K562 (cell line): ENCODE data around the gene PSMA7. TPM values are rescaled to one million over a fixed set of nuclear protein-coding genes. Genes with fewer than 3 reads are reported as not detected.

Experiments
- BRD9 ChIP-seq: fragments of 450-650 bp; IDR thresholded peaks from 2 replicates; pipeline ENCODE4 v1.6.1; 2018; ENCODE audit warnings: low read depth; ENCODE audit not compliant: partially characterized antibody
- CBFA2T3 ChIP-seq: fragments of 450-650 bp; IDR thresholded peaks from 2 replicates; pipeline ENCODE4 v1.6.1; 2017
- COPS2 ChIP-seq: fragments of 450-650 bp; conservative IDR thresholded peaks from 2 replicates; pipeline ENCODE4 v1.6.1; 2016; ENCODE audit warnings: mild to moderate bottlenecking, moderate library complexity
- DPF2 ChIP-seq: fragments of 450-650 bp; IDR thresholded peaks from 2 replicates; pipeline ENCODE4 v1.6.1; 2016
- EWSR1 ChIP-seq: fragments of 450-650 bp; IDR thresholded peaks from 2 replicates; pipeline ENCODE4 v1.6.1; 2018; ENCODE audit warnings: borderline replicate concordance, mild to moderate bottlenecking, low read depth, moderate library complexity; ENCODE audit not compliant: partially characterized antibody
- KDM5B ChIP-seq: fragments of 200-600 bp; sonication (generic); IDR thresholded peaks from 2 replicates; pipeline ENCODE4 v1.6.1; 2012; ENCODE audit warnings: low read depth, mild to moderate bottlenecking, moderate library complexity, low read length, control low read depth, inconsistent platforms; ENCODE audit not compliant: insufficient replicate concordance
- RBM22 ChIP-seq: fragments of 200-400 bp; formaldehyde crosslinking; IDR thresholded peaks from 2 replicates; pipeline ENCODE4 v1.6.1; 2018; ENCODE audit warnings: low read length, low read depth; ENCODE audit not compliant: poor library complexity, severe bottlenecking
- SRSF1 ChIP-seq: fragments of 200-400 bp; formaldehyde crosslinking; IDR thresholded peaks from 2 replicates; pipeline ENCODE4 v1.6.1; 2017; ENCODE audit warnings: mild to moderate bottlenecking, low read depth, low read length, moderate library complexity
- ZC3H4 ChIP-seq: sonication (generic); formaldehyde crosslinking; IDR thresholded peaks from 2 replicates; pipeline ENCODE4 v1.9.0; 2021; ENCODE audit warnings: missing genetic modification reagents, borderline replicate concordance
- ZNF124 ChIP-seq: sonication (generic); formaldehyde crosslinking; IDR thresholded peaks from 2 replicates; pipeline ENCODE4 v1.8.1; 2022; ENCODE audit warnings: missing genetic modification reagents
- ZNF253 ChIP-seq: fragments of 250-450 bp; sonication (Bioruptor Pico); conservative IDR thresholded peaks from 2 replicates; pipeline ENCODE4 v1.6.1; 2021; ENCODE audit warnings: mild to moderate bottlenecking
- ZNF354B ChIP-seq: fragments of 250-450 bp; sonication (Bioruptor Pico); IDR thresholded peaks from 2 replicates; pipeline ENCODE4 v1.4.0; 2020
- polyA plus RNA-seq, 8 experiments: library from polyadenylated mRNA; depleted of rRNA in 4 of 8; stranded (reverse) in 5 of 8; unstranded in 3 of 8; fragments of >200 nt; fragmentation: Nextera tagmentation in 2 of 8; fragmentation: Illumina TruSeq in 1 of 8; extraction: Ambion mirVana in 2 of 8; extraction: Trizol in 1 of 8; gene quantifications; 2 replicates each; pipeline versions ENCODE4 v1.2.1 to v1.2.3, GENCODE V29; 2011 to 2014; ENCODE audit warnings: inconsistent platforms in 1 of 8, missing spikeins in 1 of 8
- total RNA-seq, 7 experiments: library from RNA; depleted of rRNA in 6 of 7; stranded (reverse); fragments of >200 nt in 6 of 7; fragmentation: Illumina TruSeq in 2 of 7; extraction: Trizol in 2 of 7; gene quantifications; 2 replicates each; pipeline versions ENCODE4 v1.2.1 to v1.2.3, GENCODE V29; 2011 to 2021; ENCODE audit warnings: low replicate concordance in 1 of 7
- TF ChIP-seq, protein P1 (sequence below): sonication (generic); formaldehyde crosslinking; IDR thresholded peaks from 2 replicates; pipeline ENCODE4 v1.8.1; 2022; ENCODE audit warnings: missing genetic modification reagents
- TF ChIP-seq, protein P2 (sequence below): sonication (generic); formaldehyde crosslinking; IDR thresholded peaks from 2 replicates; pipeline ENCODE4 v1.8.1; 2023; ENCODE audit warnings: mild to moderate bottlenecking, missing genetic modification reagents
- TF ChIP-seq, protein P3 (sequence below): fragments of 450-650 bp; IDR thresholded peaks from 2 replicates; pipeline ENCODE4 v1.6.1; 2016; ENCODE audit warnings: low read depth, mild to moderate bottlenecking, moderate library complexity
- TF ChIP-seq, protein P4 (sequence below): fragments of 150-350 bp; IDR thresholded peaks from 2 replicates; pipeline ENCODE4 v1.6.1; 2014; ENCODE audit warnings: low read depth, mild to moderate bottlenecking, low read length, borderline replicate concordance
- TF ChIP-seq, protein P5 (sequence below): fragments of 250-450 bp; sonication (Bioruptor Pico); IDR thresholded peaks from 2 replicates; pipeline ENCODE4 v1.4.0; 2020; ENCODE audit warnings: mild to moderate bottlenecking, moderate library complexity, borderline replicate concordance

Gene PSMA7
- total and polyA plus RNA-seq, 9 of the 15 experiments (the other 6 are each of a cell fraction or from before 2014, with no cell fraction given) = 257 to 510 (median 393) TPM

DNA sequence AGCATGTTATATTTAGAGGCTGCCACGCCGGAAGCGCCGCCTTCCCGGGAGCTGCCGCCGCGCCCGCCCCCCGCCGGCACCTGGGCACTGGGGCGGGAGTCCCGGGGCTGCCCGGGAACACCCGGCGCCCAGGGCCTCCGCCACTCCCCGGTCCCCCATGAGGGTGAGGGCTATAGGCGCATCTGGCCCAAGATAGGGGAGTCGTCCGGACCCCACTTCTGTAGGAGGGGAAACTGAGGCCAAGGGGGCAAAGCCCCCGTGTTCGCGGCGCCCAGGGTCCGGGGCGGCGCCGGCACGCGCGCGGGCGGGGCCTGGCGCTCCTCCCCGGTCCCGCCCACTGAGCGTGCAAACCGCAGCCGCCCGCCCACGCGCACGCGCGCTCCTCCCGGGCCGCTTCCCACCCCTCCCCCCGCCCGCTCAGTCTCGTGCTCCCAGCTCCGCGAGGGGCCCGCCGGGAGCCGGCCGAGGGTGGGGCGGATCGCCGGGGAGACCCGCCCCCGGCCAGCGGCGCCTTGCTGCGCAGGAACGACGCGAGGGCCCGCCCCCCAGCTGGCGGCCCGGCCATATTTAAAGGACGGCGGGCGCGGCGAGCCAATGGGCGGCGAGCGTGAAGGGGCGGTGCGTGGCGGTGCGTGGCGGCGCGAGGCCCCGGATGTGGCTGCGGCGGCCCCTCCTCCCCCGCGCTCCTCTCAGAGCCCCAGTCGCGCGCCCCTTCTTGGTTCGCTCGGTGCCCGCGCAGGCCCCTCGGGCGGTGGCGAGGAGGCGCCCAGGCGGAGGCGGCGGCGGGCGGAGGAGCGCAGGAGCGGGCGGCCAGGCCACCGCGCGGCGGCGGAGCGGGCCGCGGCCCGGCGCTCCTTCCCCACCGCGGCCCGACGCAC is 21.2 kb downstream of the PSMA7 start, which contains the start of gene LSM14B (continued):
- TF ChIP-seq, protein P1, sequence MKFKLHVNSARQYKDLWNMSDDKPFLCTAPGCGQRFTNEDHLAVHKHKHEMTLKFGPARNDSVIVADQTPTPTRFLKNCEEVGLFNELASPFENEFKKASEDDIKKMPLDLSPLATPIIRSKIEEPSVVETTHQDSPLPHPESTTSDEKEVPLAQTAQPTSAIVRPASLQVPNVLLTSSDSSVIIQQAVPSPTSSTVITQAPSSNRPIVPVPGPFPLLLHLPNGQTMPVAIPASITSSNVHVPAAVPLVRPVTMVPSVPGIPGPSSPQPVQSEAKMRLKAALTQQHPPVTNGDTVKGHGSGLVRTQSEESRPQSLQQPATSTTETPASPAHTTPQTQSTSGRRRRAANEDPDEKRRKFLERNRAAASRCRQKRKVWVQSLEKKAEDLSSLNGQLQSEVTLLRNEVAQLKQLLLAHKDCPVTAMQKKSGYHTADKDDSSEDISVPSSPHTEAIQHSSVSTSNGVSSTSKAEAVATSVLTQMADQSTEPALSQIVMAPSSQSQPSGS (CRISPR knock-in tag) = no peak
- TF ChIP-seq, protein P2, sequence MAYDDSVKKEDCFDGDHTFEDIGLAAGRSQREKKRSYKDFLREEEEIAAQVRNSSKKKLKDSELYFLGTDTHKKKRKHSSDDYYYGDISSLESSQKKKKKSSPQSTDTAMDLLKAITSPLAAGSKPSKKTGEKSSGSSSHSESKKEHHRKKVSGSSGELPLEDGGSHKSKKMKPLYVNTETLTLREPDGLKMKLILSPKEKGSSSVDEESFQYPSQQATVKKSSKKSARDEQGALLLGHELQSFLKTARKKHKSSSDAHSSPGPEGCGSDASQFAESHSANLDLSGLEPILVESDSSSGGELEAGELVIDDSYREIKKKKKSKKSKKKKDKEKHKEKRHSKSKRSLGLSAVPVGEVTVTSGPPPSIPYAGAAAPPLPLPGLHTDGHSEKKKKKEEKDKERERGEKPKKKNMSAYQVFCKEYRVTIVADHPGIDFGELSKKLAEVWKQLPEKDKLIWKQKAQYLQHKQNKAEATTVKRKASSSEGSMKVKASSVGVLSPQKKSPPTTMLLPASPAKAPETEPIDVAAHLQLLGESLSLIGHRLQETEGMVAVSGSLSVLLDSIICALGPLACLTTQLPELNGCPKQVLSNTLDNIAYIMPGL = 0 out of 2 replicates have a peak, but pooled peaks have one; percentile 6
- TF ChIP-seq, protein P3, sequence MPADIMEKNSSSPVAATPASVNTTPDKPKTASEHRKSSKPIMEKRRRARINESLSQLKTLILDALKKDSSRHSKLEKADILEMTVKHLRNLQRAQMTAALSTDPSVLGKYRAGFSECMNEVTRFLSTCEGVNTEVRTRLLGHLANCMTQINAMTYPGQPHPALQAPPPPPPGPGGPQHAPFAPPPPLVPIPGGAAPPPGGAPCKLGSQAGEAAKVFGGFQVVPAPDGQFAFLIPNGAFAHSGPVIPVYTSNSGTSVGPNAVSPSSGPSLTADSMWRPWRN = peak; percentile 78
- TF ChIP-seq ZNF354B (CRISPR knock-in tag) = no peak
- TF ChIP-seq CBFA2T3 = no peak
- TF ChIP-seq BRD9 = no peak
- TF ChIP-seq DPF2 = no peak
- TF ChIP-seq ZNF253 (CRISPR knock-in tag) = no peak
- no peak for TF ChIP-seq ZNF124
- TF ChIP-seq, protein P4, sequence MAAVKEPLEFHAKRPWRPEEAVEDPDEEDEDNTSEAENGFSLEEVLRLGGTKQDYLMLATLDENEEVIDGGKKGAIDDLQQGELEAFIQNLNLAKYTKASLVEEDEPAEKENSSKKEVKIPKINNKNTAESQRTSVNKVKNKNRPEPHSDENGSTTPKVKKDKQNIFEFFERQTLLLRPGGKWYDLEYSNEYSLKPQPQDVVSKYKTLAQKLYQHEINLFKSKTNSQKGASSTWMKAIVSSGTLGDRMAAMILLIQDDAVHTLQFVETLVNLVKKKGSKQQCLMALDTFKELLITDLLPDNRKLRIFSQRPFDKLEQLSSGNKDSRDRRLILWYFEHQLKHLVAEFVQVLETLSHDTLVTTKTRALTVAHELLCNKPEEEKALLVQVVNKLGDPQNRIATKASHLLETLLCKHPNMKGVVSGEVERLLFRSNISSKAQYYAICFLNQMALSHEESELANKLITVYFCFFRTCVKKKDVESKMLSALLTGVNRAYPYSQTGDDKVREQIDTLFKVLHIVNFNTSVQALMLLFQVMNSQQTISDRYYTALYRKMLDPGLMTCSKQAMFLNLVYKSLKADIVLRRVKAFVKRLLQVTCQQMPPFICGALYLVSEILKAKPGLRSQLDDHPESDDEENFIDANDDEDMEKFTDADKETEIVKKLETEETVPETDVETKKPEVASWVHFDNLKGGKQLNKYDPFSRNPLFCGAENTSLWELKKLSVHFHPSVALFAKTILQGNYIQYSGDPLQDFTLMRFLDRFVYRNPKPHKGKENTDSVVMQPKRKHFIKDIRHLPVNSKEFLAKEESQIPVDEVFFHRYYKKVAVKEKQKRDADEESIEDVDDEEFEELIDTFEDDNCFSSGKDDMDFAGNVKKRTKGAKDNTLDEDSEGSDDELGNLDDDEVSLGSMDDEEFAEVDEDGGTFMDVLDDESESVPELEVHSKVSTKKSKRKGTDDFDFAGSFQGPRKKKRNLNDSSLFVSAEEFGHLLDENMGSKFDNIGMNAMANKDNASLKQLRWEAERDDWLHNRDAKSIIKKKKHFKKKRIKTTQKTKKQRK = no peak
- no peak for TF ChIP-seq ZC3H4
- TF ChIP-seq, protein P5, sequence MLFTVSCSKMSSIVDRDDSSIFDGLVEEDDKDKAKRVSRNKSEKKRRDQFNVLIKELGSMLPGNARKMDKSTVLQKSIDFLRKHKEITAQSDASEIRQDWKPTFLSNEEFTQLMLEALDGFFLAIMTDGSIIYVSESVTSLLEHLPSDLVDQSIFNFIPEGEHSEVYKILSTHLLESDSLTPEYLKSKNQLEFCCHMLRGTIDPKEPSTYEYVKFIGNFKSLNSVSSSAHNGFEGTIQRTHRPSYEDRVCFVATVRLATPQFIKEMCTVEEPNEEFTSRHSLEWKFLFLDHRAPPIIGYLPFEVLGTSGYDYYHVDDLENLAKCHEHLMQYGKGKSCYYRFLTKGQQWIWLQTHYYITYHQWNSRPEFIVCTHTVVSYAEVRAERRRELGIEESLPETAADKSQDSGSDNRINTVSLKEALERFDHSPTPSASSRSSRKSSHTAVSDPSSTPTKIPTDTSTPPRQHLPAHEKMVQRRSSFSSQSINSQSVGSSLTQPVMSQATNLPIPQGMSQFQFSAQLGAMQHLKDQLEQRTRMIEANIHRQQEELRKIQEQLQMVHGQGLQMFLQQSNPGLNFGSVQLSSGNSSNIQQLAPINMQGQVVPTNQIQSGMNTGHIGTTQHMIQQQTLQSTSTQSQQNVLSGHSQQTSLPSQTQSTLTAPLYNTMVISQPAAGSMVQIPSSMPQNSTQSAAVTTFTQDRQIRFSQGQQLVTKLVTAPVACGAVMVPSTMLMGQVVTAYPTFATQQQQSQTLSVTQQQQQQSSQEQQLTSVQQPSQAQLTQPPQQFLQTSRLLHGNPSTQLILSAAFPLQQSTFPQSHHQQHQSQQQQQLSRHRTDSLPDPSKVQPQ (CRISPR knock-in tag) = no peak
- no peak for TF ChIP-seq RBM22
- TF ChIP-seq SRSF1 = no peak
- TF ChIP-seq COPS2 = no peak
- TF ChIP-seq EWSR1 = no peak
- peak; percentile 44 for TF ChIP-seq KDM5B
